Neural progenitor cell (in vitro differentiated cells): ENCODE measurements around the gene SULT4A1.

ENCODE experiments used
- EZH2 ChIP-seq: fragments of 200-600 bp; sonication (generic); IDR thresholded peaks from 2 replicates; pipeline ENCODE4 v1.6.1; 2017; ENCODE audit warnings: antibody characterized with exemption, mild to moderate bottlenecking, moderate library complexity
- TF ChIP-seq, protein P1 (sequence below): fragments of 200-600 bp; sonication (generic); IDR thresholded peaks from 2 replicates; pipeline ENCODE4 v1.5.1; 2017; ENCODE audit warnings: antibody characterized with exemption, mild to moderate bottlenecking

DNA sequence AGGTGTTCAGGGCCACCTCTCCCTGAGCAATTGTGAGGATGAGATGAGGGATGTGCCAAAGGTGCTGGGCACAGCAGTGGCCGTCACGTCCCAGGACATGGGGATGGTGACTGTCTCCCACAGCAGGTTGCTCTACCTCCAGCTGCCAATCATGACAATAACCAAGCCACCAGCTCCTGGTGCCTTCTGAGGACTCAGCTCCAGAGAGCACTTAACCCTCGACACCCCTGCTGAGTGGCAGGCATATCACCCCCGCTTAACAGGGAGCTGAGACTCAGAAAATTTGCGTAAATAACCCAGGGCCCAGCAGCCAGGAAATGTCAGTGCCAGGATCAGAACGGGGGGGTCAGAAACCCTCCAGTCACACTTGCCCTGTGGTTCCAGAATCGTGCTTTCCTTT is 37.9 kb upstream of the SULT4A1 start:
- TF ChIP-seq, protein P1, sequence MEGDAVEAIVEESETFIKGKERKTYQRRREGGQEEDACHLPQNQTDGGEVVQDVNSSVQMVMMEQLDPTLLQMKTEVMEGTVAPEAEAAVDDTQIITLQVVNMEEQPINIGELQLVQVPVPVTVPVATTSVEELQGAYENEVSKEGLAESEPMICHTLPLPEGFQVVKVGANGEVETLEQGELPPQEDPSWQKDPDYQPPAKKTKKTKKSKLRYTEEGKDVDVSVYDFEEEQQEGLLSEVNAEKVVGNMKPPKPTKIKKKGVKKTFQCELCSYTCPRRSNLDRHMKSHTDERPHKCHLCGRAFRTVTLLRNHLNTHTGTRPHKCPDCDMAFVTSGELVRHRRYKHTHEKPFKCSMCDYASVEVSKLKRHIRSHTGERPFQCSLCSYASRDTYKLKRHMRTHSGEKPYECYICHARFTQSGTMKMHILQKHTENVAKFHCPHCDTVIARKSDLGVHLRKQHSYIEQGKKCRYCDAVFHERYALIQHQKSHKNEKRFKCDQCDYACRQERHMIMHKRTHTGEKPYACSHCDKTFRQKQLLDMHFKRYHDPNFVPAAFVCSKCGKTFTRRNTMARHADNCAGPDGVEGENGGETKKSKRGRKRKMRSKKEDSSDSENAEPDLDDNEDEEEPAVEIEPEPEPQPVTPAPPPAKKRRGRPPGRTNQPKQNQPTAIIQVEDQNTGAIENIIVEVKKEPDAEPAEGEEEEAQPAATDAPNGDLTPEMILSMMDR, result no peak
- no peak for TF ChIP-seq EZH2
